ENCODE data around the gene ADD1.

The ADD1 gene

DNA sequence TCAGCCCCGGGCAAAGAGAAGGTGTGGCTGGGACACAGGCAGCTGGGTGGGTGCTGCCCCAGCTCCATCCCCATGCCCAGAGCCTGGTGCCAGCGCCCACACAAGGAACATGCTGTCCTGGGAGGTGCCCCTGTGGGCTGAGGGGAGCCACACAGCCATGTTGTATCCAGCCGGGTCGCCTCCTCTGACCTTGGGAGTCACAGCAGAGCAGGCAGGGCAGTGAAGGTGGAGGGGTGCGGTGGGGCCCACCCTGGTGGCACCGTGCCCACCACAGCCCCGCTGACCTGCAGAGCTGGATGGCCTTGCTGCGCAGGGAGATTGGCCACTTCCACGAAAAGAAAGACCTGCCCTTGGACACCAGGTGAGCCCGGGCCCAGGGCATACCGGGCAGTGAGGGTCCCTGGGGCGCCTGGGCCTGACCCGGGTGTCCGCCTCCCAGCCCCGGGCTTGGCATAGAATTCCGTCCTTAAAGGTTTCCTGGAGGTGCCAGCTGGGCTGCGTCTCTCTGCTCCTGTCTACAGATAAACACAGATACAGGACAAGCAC is 18.7 kb upstream of the ADD1 start:
- H3K27ac Mint-ChIP-seq: no peak overlapping the region

DNA sequence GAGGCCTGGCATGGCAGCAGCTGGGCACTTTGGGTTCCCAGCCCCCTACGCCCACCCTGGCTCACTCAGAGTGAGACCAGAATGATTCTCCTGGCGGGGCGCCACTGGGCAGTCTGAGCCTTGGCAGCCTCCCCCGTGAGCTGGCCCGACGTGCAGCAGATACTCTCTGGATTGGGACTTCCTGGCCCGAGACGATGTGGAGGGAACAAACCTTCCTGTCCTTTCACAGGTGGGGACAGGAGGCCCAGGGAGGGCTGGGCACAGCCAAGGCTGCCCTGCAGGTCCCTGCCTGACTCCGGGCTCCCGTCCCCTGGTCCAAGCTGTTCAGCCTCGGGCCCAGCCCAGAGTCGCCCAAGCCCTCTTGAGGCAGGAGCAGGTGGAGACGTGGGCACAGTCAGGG is 17.9 kb upstream of the ADD1 start:
- Mint-ChIP-seq H3K27me3 (no peaks in the 10 kb centered on the region), H3K9me3 (no peaks in the 10 kb centered on the region), H3K27ac (no peak overlapping the region), H3K36me3 (ENCODE audit: low read depth) (peaks cover 33% of the 10 kb centered on the region), H3K4me3 (no peak overlapping the region), H3K4me1 (peaks cover 2% of the 10 kb centered on the region)
- no peak for DNase-seq
- ATAC-seq: no peak

More for the DNA sequence above, 18.7 kb upstream of the ADD1 start:
- DNase-seq (no peak), ATAC-seq (no peak)
- no peaks in the 10 kb centered on the region for H3K9me3 Mint-ChIP-seq
- no peaks in the 10 kb centered on the region for H3K27me3 Mint-ChIP-seq
- H3K36me3 Mint-ChIP-seq (ENCODE audit: low read depth): peaks cover 33% of the 10 kb centered on the region
- peaks cover 3% of the 10 kb centered on the region for H3K4me1 Mint-ChIP-seq
- no peak overlapping the region for H3K4me3 Mint-ChIP-seq

DNA sequence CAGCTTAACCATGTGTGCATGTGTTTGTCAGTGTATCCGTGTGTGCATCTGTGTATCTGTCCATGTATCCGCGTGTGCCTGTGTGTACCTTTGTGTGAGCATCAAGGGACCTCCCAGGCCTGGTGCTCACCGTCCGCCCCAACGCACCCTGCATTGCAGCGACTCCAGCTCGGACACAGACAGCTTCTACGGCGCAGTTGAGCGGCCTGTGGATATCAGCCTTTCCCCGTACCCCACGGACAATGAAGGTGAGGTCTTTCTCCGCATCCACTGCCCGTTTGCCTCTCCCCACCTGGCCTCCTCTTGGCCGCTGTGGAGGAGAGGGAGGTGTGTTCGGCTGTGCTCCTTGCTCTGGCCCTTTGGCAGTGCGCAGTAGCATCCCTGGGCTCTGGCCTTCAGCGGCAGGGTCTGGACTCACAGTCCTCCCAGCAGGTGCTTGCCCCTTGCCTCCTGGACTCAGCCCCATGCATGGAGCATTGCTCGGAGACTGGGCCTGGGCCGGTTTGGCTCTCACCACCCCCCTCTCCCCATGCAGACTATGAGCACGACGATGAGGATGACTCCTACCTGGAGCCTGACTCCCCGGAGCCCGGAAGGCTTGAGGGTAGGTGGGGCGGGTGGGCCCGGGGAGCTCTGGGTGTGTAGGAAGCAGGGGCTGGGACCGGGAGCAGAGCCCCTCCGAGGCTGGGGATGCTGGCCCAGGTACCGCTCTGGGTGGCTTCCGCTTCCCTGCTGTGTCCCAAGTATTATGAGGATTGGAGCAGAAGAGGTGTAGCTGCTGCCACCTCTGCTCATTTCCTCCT is 16.4 kb upstream of the ADD1 start:
- ATAC-seq: no peak
- peaks cover 33% of the 10 kb centered on the region for H3K36me3 Mint-ChIP-seq (ENCODE audit: low read depth)

DNA sequence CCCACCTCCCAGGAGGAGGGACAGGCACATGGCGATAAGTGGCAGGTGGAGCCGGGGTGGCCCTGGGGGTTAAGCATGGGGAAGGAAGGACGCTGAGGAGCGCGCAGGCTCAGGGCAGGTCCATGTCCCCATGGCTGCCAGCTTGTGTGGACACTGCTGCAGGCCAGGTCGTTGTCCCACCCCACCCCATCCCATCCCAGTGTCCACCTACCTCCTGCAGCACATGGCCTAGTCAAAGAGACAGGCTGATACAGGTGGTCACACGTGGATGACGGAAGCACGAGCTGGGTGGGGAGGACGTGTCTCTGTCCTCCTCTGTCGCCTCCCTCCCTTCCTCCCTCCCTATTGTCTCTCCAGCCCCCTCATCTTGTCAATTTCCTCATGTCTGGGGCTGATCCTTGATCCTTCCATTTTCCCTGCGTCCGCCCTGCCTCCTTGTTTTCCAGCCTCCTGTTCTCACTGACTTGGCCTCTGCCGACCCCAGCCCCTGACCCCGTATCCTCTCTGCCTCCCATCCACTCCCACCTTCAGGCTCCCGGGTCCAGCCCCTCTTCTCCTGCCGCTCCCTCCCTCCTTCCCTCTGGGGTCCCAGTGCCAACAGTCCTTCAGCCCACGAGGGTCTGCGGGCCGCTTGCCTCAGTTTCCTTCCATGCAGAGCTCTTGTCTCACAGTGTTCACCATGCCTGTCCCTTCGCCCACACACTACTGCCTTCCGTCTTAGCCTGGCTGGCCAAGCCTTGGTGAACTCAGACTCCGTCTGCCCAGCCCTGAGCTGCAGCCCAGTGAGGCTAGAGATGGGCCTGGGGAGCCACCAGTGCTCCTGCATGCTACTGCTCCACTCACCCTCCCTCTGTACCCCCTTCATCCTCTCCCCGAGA is 15.5 kb upstream of the ADD1 start:
- ATAC-seq (no peak), DNase-seq (no peak)
- Mint-ChIP-seq H3K27ac (no peak overlapping the region), H3K4me1 (peaks cover 8% of the 10 kb centered on the region), H3K9me3 (no peaks in the 10 kb centered on the region), H3K4me3 (no peak overlapping the region), H3K27me3 (no peaks in the 10 kb centered on the region), H3K36me3 (ENCODE audit: low read depth) (peaks cover 33% of the 10 kb centered on the region)

More for the DNA sequence above, 16.4 kb upstream of the ADD1 start:
- DNase-seq: no peak
- H3K27ac Mint-ChIP-seq: no peak overlapping the region
- H3K27me3 Mint-ChIP-seq: no peaks in the 10 kb centered on the region
- H3K4me1 Mint-ChIP-seq: peaks cover 4% of the 10 kb centered on the region
- no peak overlapping the region for H3K4me3 Mint-ChIP-seq
- no peaks in the 10 kb centered on the region for H3K9me3 Mint-ChIP-seq

DNA sequence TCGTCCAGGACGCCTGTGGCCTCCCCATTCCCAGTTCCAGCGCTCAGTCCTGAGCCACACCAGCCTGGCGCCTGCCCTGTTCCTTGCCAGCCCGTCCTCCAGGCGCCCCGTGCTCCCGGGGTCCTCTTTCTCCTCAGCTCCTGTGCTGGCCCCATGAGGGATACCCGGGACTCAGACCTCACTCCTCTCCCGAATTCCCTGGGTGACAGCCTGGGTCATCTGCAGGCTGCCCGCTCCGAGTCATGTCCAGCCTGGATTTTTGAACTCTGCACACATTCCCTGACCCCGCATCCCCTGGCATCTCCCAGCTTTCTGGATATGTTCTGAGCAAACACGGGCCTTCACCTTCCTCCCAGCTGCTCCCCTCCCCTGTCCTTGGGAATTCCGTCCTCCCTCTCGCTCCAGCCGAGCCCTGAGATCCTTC is 14.9 kb upstream of the ADD1 start:
- H3K4me1 Mint-ChIP-seq: peaks cover 10% of the 10 kb centered on the region
- peaks cover 33% of the 10 kb centered on the region for H3K36me3 Mint-ChIP-seq (ENCODE audit: low read depth)

DNA sequence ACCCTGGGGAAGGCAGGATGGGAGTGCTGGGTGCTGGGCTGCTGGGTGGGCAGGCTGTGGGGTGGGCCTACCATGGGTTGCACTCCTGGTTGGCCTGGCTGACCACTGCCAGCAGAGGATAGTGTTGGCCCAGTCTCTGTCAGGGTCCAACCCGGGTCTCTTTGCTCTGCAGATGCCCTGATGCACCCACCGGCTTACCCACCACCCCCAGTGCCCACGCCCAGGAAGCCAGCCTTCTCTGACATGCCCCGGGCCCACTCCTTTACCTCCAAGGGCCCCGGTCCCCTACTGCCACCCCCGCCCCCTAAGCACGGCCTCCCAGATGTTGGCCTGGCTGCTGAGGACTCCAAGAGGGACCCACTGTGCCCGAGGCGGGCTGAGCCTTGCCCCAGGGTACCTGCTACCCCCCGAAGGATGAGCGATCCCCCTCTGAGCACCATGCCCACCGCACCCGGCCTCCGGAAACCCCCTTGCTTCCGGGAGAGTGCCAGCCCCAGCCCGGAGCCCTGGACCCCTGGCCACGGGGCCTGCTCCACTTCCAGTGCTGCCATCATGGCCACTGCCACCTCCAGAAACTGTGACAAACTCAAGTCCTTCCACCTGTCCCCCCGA is 14.2 kb upstream of the ADD1 start:
- H3K9me3 Mint-ChIP-seq: no peaks in the 10 kb centered on the region

More for the DNA sequence above, 14.9 kb upstream of the ADD1 start:
- Mint-ChIP-seq H3K9me3 (no peaks in the 10 kb centered on the region), H3K4me3 (no peak overlapping the region), H3K27ac (peak overlapping the region; percentile 31), H3K27me3 (no peaks in the 10 kb centered on the region)
- no peak for ATAC-seq
- DNase-seq: no peak

DNA sequence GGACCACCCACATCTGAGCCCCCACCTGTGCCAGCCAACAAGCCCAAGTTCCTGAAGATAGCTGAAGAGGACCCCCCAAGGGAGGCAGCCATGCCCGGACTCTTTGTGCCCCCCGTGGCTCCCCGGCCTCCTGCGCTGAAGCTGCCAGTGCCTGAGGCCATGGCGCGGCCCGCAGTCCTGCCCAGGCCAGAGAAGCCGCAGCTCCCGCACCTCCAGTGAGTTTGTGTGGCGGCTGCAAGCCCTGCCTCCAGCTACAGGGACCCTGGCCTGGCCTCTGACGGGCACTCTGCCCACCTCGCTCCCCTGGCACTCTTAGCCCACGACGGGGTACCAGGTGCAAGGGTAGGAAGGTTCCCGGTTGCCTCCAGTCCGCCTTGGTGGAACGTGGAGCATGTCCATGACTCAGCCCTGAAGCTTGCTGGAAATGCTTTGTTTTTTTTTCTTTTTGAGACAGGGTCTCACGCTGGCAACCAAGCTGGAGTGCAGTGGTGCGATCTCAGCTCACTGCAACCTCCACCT is 13.7 kb upstream of the ADD1 start:
- H3K36me3 Mint-ChIP-seq (ENCODE audit: low read depth): peaks cover 29% of the 10 kb centered on the region
- ATAC-seq (no peak), DNase-seq (no peak)
- no peak overlapping the region for H3K4me3 Mint-ChIP-seq
- no peaks in the 10 kb centered on the region for H3K27me3 Mint-ChIP-seq
- H3K4me1 Mint-ChIP-seq: peaks cover 18% of the 10 kb centered on the region
- no peak overlapping the region for H3K27ac Mint-ChIP-seq
- H3K9me3 Mint-ChIP-seq: no peaks in the 10 kb centered on the region

More for the DNA sequence above, 14.2 kb upstream of the ADD1 start:
- Mint-ChIP-seq H3K36me3 (ENCODE audit: low read depth) (peaks cover 30% of the 10 kb centered on the region), H3K27ac (no peak overlapping the region), H3K4me3 (no peak overlapping the region), H3K4me1 (peaks cover 12% of the 10 kb centered on the region), H3K27me3 (no peaks in the 10 kb centered on the region)
- no peak for ATAC-seq
- no peak for DNase-seq

DNA sequence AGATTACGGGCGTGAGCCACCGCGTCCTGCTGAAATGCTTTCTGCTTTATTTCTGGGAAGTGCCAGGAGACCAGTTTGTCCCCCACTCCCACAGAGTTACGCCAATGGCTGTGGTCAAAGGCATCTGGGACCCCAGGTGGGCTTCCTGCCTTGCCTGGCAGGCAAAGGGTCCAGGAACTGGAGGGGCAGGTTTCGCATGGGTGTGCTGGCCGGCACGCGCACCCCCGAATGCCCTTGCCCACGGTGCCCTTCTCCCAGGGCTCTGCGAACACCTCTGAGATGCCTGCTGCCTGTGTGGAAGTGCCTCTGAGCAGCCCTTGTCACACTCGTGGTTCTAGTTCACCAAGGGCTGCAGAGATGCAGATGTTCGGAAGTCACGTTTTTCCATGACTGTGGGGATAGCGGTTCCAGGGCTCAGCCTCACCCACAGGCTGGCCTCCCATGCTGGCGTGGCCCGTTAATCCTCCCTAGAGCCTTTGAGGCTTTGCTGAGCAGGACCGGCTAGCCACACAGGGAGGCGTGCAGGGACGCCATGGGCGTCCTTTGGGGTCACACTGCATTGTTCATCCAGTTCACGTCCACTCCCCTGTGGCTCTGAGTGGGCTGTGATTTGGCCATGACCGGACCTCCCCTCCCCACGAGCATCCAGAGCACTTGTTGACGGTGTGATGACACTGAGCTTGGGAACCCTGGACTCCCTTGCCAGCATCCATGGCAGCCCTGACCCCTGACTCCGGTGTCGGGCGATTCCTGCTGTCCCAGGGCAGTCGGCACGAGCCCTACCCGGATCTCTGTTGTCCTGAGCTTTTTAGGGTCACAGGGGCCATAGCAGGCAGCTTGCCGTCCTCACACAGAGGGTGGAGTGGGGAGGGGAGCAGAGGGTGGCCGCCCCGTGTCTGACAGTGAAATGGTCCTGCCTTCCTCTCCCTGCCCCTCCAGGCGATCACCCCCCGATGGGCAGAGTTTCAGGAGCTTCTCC is 12.7 kb upstream of the ADD1 start:
- H3K4me1 Mint-ChIP-seq: peaks cover 27% of the 10 kb centered on the region
- no peak overlapping the region for H3K27ac Mint-ChIP-seq
- no peaks in the 10 kb centered on the region for H3K27me3 Mint-ChIP-seq
- H3K36me3 Mint-ChIP-seq (ENCODE audit: low read depth): peaks cover 21% of the 10 kb centered on the region
- H3K4me3 Mint-ChIP-seq: no peak overlapping the region
- DNase-seq (no peak), ATAC-seq (no peak)
- no peaks in the 10 kb centered on the region for H3K9me3 Mint-ChIP-seq

DNA sequence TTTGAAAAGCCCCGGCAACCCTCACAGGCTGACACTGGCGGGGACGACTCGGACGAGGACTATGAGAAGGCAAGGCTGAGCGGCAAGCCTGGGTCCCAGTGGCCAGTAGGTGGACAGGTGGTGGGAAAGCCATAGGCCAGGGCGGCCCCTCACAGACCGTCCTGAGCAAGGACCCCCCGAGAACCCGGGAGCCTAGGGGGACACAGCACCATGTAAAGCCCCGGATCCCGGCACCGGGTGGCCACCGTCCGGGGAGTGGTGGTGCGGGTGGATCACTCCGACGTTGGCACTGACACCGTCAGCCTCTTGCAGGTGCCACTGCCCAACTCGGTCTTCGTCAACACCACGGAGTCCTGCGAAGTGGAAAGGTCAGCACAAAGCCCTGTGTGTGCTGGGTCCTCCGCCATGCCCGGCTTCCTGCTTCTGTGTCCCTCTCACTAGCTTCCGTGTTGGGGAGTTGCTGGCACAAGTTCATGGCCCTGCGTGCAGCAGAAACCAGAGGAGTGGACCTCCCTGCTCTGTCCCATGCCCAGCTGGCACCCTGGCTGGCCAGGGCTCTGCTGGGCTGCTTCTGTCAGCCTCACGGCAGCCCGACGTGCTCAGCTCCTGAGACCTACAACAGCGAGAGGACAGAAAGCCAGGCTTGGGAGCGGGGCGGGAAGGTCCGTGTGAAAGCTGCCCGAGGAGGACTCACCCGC is 11.9 kb upstream of the ADD1 start:
- peaks cover 18% of the 10 kb centered on the region for H3K36me3 Mint-ChIP-seq (ENCODE audit: low read depth)
- no peaks in the 10 kb centered on the region for H3K9me3 Mint-ChIP-seq
- no peak for DNase-seq
- ATAC-seq: no peak
- H3K27ac Mint-ChIP-seq: no peak overlapping the region
- no peaks in the 10 kb centered on the region for H3K27me3 Mint-ChIP-seq
- no peak overlapping the region for H3K4me3 Mint-ChIP-seq
- H3K4me1 Mint-ChIP-seq: peaks cover 32% of the 10 kb centered on the region

DNA sequence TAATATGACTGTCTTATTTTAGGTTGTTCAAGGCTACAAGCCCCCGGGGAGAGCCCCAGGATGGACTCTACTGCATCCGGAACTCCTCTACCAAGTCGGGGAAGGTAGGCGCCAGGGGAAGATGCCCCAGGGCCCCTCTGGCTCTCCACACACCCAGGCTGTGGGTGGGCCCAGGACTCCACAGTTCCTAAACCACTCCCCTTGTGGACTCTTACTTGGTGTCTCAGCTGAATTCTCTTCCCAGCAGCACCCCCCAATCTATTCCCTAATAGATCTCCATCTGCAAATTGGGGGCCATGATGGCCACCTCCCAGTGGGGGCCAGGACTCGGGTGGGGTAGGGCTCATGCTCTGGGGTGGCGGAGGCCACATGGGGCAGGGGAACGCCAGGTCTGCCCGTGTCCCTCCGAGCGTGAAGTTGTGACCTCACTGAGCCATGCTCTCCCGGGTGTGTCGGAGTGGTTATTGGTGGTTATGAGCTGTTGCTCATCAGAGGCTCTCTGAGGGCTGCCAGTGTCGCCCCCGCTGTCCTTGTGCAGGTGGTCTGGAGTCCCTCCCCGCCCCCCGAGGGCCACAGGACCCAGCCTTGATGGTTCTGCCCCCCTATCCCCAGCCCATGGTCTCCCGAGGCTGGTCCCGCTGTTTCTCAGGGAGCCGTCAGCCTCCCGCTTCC is 11.2 kb upstream of the ADD1 start:
- Mint-ChIP-seq H3K27me3 (no peaks in the 10 kb centered on the region), H3K9me3 (no peaks in the 10 kb centered on the region), H3K27ac (peak overlapping the region; percentile 52), H3K36me3 (ENCODE audit: low read depth) (peaks cover 14% of the 10 kb centered on the region), H3K4me3 (no peak overlapping the region), H3K4me1 (peaks cover 39% of the 10 kb centered on the region)
- ATAC-seq (peak; percentile 27), DNase-seq (no peak)

DNA sequence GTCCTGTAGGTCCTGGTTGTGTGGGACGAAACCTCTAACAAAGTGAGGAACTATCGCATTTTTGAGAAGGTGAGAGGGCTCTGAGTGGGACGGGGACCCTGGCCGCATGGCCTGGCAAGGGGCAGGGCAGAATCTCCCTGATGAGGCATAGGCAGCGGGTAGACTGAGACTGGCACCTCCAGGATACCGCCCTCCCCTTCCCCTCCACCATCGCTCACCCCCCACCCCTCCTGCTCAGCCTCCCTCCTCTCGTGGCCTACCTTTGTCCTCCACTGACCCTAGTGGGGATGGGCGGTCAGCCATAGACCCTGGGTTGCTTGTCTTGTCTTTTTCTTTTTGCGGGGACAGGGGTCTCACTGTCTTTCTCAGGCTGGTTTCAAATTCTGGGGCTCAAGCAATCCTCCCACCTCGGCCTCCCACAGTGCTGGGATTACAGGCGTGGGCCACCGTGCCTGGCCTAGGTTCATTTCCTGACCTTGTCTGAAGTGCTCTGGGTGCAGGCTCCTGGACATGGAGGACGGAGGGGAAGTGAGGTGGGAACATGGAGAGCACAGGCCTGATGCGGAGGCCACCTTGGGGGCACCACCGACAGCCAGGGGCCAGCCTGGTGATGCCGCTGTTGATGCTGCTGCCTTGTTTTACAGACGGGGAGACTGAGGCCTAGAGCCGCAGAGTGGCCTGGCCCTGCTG is 10.5 kb upstream of the ADD1 start:
- peaks cover 14% of the 10 kb centered on the region for H3K36me3 Mint-ChIP-seq (ENCODE audit: low read depth)
- no peaks in the 10 kb centered on the region for H3K9me3 Mint-ChIP-seq
- ATAC-seq: no peak
- H3K27ac Mint-ChIP-seq: no peak overlapping the region
- H3K4me1 Mint-ChIP-seq: peaks cover 46% of the 10 kb centered on the region
- no peak for DNase-seq
- H3K27me3 Mint-ChIP-seq: no peaks in the 10 kb centered on the region
- H3K4me3 Mint-ChIP-seq: no peak overlapping the region

DNA sequence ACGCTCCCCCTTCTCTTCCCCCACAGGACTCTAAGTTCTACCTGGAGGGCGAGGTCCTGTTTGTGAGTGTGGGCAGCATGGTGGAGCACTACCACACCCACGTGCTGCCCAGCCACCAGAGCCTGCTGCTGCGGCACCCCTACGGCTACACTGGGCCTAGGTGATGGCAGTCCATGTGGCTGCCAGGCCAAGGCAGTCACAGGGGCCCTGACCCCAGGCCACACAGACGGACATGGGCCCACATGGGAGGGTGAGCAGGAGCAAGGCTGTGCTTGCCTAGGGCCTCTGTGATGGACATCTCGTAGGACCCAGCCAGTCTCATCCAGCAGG is 10.0 kb upstream of the ADD1 start:
- Mint-ChIP-seq H3K9me3 (no peaks in the 10 kb centered on the region), H3K36me3 (ENCODE audit: low read depth) (peaks cover 10% of the 10 kb centered on the region), H3K27ac (no peak overlapping the region), H3K27me3 (no peaks in the 10 kb centered on the region), H3K4me1 (peaks cover 51% of the 10 kb centered on the region), H3K4me3 (no peak overlapping the region)
- no peak for DNase-seq
- no peak for ATAC-seq
